Activated CD4-positive, alpha-beta T cell treated with anti-CD3 and anti-CD28 coated beads, Interleukin-2, amount 50 U/mL, for 4 hours (primary cell): Measurements from ENCODE around the gene LTF.
"Not testable (repeated sequence)": the region's sequence is repeated elsewhere in the genome, so short reads cannot be mapped to it uniquely, and the experiment has no call there.

Experiments
- DNase-seq, 2 experiments: peaks; one replicate each; pipeline ENCODE4 v3.0.0-alpha.2; 2020

Gene LTF

DNA sequence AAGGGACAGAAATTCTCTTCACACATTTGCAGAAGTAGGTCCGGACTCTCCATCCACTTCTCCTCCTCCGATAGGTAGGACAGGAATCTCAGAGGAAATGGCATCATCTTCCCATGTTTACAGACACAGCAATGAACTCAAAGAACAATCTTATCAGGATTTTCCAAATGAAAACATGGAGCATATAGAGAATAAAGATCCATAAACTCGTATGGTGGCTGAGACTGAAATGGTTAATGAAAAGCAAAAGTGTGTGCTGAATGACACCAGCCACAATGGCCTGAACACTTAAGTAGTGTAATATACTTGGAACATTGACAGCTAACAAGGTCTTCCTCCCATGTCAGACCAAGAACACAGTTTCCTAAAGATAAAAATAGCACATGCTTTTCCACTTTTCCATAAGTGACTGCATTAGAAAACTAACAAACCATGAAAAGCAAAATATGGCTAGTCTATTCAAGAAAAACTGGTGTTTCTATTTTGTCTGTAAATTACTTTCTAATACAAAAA lies 51.9 kb downstream of the LTF start:
- no peak for DNase-seq

DNA sequence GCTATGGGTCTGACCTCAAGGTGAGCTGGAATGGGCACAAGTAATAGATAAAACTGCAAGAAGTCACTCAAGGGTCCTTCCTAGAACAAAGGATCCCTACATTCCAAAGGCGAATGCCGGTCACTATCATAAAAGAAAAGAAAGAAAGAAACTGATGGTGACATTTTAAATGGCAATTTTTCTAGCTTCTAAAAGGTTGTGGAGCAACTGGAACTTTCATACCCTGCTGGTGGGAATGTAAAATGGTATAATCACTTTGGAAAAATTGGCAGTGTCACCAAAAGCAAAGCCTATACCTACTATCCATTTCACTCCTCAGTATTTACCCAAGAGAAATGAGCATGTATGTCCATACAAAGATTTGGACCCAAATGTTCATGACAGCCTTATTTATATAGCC lies 53.4 kb downstream of the LTF start:
- no peak for DNase-seq

DNA sequence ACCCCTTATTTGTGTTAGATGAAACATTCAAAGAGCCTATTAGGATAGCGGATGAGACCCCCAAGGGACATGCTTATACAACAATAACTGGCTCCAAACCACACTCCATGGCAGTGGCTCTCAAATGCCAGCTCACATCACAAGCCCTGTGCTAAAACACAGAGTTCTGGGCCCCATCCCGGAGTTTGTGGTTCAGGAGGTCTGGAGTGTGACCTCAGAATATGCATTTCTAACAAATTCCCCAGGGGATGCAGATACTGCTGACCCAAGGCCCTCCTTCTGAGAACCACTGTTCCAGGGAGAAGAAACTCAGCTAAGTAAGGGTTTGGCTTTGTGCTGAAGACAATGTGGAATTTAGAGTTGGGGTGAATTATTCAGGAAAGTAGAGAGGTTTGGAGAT lies 54.0 kb downstream of the LTF start:
- DNase-seq: no peak

DNA sequence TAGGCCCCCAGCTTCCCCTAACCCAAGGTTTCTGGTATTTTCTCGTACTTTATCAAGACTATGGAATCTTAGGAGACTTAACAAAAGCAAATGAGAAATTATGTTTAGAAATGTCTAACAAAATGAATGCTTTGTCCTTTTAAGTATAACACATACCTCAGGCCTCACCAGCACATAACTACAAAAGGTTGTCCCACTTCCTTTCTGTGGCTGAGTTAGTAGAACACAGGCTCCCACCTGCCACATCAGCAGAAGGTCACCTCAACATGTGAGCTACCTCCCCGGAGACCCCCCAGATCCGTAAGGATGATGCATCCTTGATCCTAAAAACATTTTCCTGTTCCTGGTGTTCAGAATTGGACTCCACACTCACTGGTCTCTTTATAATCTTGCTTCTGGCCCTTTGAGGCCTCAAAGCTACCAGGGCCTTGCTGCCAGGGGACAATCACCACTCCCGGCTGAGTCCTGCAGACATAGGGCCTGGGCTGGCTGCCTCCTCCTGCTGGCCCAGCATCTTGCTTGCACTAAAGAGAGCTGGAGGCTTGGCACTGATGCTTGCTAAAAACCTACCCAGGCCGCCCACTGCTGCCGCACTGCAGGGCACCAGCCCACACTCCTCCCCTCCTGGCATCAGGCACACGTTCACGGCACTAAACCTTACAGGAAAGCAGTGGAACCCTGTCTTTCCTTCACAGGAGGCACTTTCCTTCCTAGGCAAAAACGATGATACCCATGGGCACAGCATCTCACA lies 54.8 kb downstream of the LTF start:
- no peak for DNase-seq

DNA sequence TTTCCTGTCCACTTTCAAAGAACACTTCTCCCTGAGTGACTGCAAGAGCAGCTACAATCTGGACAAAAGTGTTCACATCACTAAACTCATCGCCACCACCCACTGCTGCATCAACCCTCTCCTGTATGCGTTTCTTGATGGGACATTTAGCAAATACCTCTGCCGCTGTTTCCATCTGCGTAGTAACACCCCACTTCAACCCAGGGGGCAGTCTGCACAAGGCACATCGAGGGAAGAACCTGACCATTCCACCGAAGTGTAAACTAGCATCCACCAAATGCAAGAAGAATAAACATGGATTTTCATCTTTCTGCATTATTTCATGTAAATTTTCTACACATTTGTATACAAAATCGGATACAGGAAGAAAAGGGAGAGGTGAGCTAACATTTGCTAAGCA lies 55.9 kb downstream of the LTF start:
- DNase-seq: no peak

DNA sequence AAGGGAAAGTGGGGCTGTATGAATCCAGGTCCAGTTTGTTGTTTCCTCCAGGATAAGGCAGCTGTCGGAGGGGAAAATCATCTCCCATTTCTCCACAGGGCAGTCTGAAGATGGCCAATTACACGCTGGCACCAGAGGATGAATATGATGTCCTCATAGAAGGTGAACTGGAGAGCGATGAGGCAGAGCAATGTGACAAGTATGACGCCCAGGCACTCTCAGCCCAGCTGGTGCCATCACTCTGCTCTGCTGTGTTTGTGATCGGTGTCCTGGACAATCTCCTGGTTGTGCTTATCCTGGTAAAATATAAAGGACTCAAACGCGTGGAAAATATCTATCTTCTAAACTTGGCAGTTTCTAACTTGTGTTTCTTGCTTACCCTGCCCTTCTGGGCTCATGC lies 56.7 kb downstream of the LTF start:
- DNase-seq: no peak

DNA sequence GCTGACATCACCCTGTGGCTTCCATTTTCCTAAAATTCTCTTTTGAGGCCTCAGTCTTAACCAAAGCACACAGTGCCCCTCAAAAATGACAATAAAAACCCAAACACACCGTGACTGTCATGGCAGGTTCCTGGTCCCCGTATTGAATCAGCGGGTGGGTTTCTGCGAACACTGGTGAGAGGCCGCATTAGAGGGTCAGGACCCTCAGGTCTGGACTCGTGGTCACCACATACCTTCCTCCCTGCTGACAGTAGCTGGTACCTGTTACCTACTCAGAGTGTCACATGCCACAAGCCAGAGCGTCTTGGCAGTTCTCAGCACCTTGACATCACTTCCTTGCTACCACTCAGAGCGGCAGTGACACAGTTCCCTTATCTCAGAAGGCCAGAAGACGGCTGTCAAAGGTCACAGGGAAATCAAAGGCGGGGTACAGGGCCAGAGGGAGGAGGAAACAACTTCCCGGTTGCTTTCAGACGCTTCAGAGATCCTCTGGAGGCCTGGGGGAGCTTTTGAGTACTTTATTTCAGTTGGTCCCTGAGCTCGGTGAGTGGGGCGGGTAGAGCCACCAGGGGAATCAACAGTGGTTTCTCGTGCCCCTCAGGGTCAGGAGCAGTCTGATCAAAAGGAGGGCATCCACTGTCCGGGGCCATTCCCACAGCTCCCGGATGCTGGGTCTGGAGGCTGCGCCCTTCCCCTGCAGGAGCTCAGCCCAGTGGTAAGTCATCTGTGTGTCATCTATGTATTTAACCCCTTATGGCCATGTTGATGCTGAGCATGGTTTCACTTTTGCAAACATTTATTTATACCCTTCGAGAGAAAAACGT lies 57.7 kb downstream of the LTF start, which contains the start of the genes CCR5AS and CCRL2:
TSS of gene CCR5AS (minus strand) at position 279 of the 824 bp plus-strand sequence.
TSS of gene CCRL2 (plus strand) at position 472 of the 824 bp plus-strand sequence. CDS start 821 bp downstream, outside the sequence.
- peak; percentile 13 to 16 for DNase-seq

DNA sequence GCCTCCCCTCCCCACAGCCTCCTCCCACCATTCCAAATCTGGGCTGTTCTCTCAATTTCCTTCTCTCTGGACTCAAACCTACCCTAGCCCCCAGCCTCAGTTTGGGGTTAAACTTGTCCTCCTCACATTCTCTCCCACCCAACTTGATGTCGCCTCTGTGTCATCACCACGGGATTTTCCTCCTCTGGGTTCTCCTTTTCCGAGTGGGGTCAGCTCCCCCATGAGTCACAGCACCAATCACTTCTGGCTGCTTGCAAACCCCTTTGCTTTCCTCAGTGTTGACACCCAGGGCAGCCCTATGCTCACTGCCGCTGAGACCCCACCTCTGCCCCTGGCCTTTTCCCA lies 58.3 kb downstream of the LTF start:
- DNase-seq: no peak

DNA sequence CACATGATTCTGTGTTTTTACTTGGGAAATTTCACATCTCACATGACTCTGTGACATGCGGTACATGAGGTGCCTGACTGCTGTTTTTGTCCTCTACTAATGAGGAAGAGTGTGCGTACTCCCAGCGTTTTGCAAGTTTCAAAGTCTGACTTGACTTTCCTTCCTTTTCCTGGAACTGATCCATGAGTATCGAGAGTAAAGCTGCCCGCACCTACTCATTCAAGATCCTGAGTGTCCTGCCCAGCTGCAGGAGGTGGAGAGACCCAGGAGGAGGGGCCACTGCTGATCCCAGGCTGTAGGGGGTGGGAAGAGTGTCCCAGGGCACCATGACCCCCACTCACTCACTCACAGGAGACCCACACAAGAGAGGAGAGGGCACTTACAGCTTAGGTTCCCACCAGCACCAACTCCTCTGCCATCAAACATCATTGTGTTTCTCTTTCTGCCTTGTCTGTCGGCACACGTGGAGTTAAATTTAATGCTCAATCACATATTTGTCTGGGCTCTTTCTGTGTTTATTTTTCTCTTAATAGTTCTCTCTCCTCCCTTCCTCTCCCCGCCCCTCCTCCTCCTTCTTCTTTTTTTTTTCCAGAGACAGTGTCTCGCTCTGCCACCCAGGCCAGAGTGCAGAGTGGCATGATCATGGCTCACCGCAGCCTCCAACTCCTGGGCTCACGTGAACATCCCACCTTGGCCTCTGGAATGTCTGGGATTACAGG lies 59.2 kb downstream of the LTF start:
- no peak for DNase-seq

DNA sequence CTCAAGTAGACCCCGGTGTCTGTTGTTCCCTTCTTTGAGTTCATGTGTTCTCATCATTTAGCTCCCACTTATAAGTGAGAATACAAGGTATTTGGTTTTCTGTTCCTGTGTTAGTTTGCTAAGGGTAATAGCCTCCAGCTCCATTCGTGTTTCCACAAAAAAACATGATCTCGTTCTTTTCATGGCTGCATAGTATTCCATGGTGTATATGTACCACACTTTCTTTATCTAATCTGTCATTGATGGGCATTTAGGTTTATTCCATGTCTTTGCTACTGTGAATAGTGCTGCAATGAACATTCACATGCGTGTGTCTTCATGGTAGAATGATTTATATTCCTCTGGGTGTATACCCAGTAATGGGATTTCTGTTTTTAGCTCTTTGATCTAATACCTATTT lies 61.8 kb downstream of the LTF start:
- DNase-seq: not testable (repeated sequence)

DNA sequence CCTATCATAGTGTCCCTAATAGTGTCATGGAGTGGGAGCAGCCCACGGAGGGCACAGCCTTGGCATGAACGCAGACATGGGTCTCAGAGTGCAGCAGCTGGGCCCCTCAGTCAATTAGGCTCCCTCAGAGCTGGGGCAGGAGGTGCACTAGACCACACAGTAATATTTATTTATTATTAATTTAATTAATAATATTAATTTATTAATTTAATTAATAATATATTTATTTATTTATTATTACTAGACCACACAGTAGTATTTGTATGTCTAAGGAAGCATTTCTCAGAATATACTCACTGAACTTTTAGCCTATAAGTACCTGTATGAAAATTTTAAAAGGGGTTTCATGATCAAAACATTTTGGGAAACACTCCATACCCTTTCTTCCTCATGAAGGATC lies 63.1 kb downstream of the LTF start:
- DNase-seq: no peak

DNA sequence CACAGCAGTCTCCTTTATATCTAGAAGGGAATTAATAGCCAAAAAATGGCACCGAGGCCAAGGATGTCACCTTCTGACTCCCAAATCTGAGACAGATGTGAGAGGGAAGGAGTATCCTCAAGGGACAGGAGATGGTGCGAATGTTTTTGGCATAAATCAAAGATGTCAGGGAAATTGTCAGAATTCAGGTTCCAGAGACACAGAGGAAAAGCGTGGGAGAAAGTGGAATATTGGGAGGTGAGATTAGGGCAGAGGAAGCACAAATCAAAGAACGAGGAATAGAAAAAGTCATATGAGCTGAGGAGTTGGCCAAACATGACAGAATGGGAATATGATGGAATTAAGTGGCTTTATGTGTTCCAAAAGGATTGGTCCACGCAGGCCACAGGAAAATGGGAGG lies 63.9 kb downstream of the LTF start:
- DNase-seq: no peak

DNA sequence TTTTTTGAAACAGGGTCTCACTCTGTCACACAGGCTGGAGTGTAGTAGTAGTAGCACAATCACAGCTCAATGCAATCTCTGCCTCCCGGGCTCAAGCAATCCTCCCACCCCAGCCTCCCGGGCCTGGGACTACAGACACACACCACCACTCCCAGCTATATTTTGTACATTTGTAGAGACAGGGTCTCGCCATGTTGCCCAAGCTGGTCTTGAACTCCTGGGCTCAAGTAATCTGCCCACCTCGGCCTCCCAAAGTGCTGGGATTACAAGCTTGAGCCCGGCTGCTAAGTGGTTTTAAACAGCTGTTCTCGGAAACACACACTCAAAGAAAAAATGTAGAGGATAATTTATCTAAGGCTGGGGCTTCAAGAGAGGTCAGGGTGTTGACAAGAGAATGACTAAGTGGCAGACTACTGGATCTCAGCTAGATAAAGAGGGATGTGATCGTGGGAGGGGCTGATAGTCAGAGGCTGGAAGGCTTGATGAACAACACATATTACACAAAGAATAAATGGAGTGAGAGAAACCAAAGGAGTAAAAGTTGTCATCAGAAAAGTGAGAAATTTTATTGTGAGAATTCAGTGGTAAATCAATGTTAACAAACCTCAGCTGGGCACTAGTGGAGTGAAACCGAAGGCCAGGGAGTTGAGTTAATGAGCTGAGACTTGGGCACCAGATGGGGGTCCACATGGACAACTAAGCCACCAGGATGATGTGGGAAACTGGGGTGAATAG lies 64.5 kb downstream of the LTF start:
- no peak for DNase-seq

DNA sequence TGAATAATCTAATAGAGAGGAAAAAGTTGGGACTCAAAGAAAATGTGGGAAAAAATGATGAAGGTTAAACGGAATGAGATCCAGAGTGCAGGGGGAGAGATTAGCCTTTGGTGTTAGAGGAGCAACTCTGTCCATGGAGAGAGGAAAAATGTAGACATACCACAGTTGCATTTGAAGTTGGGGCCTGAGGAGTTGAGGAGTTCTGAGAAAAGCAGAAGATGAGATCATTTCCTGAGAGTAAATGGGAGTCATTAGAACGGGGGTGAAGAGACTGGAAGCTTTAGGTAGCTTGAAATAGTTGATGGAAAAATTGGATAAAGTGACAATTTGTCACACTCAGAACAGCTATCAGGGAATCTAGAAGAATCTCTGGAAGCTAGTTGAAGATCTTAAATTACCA lies 65.1 kb downstream of the LTF start:
- no peak for DNase-seq

DNA sequence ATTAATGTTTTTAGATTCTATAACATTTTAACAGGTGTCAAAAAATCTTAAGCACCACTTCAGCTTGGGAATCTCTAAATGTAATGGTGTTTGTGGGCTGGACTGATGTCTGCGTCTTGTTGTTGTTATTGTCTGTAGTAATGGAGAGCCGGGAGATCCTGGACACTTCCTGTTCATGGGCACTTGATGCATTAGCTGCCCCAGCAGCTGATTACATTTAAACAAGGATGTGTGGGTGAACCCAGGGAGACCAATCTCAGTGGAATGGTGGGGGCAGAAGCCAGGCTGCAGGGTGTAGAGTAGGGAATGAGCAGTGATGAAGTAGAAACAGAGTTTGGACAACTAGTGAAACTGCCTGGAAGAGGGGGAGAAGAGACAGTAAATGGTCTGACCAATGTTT lies 65.6 kb downstream of the LTF start:
- DNase-seq: no peak

DNA sequence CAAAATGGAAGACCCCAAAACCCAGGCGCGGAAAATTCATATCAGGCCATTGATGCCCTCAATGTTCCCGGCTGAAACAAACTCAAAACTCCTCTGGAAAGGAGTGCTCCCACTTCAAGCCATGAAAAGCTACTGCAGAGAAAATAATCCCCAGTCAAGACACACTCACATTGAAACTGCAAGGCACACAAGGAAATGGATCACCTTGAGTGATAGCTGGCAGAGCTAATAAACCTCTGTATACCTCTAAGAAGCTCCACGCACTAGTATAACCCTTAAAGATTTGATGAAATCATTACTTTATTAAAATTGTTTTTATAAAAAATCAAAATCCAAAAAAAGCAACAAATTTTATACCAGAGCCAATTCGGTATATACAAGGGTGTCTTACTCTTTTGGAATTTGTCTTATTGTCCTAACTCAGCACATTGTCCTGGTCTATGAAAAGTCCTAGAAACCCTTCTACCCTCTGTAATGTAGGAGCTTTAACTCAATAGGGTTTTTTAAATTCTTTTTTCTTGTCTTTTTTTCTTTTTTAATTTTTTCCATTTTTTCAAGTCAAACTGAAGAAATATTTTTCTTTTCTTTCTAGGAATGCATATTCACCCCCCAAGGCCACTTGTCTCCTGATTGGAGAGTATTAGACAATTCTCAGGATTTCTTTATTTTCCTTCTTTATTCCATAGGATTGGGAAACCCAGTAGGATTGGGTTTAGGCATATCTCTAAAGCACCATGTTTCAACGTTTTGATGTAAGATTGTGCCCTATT lies 66.3 kb downstream of the LTF start:
- DNase-seq: no peak

DNA sequence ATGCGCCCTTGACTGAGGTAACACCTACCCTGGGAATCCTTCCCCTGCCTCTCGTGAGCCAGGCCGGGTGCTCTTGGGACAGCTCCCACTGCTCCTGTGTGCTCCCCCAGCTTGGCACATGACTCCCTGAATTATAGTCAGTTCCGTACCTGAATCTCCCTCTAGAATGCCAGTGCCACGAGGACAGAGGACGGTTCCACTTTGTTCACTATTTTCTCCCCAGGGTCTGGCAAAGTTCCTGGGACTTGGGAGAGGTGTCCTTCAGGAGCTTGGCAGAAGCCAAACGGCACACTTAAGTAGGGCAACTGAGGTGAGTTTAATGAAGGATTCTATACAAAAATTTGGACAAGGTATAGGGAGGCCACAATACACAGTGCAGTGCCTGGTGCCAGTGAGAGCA lies 67.6 kb downstream of the LTF start:
- no peak for DNase-seq

DNA sequence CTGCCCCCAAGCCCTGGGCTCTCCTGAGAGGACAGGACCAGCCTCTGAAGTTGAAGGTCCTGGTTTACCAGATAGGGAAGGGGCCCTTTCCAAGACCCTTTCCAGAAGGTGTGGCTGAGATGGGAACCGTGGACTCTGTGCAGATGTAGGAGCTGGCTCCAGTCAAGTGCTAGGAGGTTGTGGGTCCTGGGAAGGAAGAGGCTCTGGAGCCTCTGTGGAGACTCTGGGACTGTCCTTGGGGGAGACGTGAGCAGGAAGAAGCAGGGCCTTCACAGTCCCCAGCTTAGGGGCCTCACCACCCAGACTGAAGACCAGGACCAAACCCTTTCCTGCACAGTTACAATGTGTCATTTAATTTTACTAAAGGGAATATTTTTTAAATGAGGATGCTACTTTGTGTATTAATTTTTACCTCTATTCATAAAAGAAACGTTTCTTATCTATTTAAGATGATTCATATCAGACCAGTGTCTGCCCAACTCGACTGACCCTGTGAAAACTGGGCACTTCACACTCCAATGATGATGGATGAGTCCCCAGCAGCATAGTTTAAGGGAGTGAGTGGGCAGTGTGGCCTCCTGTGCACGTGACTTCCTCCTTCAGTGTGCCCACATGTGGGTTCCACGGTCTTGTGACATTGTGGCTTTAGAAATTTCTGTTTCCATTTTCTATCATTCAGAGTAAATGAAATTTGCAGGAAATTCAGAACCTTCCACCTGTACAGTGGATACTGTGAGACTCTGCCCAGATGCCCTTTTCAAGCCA lies 68.8 kb downstream of the LTF start:
- no peak for DNase-seq

DNA sequence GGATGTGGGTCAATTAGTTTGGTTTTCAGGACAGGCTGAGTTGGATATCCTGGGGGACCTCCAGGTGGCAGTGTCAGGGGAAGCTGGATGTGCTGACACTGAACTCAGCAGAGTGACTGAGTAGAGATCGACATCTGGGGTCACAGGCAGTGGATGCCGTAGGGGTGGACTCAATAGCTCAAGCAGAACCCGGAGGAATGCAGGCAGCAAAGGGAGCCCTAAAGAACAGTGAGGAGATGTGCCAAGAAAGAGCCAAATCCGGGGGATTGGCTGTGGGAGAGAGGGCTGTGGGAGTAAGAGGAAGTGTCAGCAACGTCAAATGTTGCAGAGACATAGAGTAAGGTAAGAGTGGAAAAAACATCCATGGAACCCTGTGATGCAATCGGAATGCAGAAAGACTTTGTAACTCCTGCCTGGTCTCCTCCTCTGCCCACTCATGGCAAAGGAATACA lies 69.5 kb downstream of the LTF start:
- no peak for DNase-seq

DNA sequence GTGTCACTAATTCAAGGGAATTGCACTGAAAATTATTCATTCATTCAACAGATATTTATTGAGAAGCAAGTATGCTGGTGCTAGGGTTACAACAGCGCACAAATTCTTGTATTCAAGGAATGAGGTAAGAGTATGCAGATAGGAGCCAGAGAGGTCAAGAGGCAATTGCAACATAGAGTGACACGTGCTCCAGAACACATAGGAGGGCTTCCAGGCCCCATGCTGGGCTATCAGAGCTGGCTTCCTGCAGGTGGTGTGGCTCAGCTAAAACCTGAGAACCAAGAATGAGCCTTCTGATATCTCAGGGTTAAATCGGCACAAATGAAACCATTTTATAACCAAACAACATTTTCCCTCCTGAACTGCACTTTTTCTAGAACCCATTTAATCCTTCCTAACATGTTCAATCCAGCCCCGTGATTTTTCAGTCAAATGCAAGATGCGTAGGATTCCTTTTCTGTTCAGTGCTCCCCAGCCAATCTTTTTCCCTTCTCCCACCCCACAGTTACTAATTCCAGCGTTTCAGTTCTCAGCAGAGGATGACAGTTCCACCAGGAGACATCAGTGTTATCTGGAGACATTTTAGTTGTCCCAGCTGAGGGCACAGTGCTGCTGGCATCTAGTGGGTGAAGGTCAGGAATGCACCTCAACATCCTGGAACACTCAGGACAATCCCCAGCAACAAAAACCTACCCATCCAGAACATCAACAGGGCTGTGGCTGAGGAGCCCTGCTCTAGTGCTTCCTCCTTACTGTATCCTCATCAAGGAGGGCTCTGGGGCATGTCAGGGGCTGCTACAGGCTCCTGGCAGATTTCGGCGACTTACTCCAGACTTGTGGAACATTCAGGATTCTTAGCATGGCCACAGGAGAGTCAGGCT lies 70.9 kb downstream of the LTF start:
- no peak for DNase-seq
